ENCODE results near the gene DDAH1.
"Not testable (repeated sequence)": the region's sequence is repeated elsewhere in the genome, so short reads cannot be mapped to it uniquely, and the experiment has no call there.

Gene DDAH1

GRCh38 chr1:85356130-85356529 lies 108.8 kb downstream of the DDAH1 start:
- no peak for DNase-seq

GRCh38 chr1:85352055-85352454 lies 112.9 kb downstream of the DDAH1 start:
- no peak for DNase-seq

GRCh38 chr1:85351202-85351828 lies 113.6 kb downstream of the DDAH1 start:
- no peak for DNase-seq

GRCh38 chr1:85349224-85349623 lies 115.7 kb downstream of the DDAH1 start:
- DNase-seq, result no peak

- no peak for DNase-seq
Measured at GRCh38 chr1:85347908-85348307, 117.1 kb downstream of the DDAH1 start.

- not testable (repeated sequence) for DNase-seq
Measured at GRCh38 chr1:85347275-85347674, 117.7 kb downstream of the DDAH1 start.

- DNase-seq, result no peak
Measured at GRCh38 chr1:85344256-85344694, 120.7 kb downstream of the DDAH1 start.

- DNase-seq, result no peak
Measured at GRCh38 chr1:85343612-85344255, 121.2 kb downstream of the DDAH1 start.

- no peak for DNase-seq
Measured at GRCh38 chr1:85343213-85343611, 121.7 kb downstream of the DDAH1 start.

- DNase-seq, result no peak
Measured at GRCh38 chr1:85342207-85342606, 122.8 kb downstream of the DDAH1 start.

GRCh38 chr1:85340427-85340826 lies 124.5 kb downstream of the DDAH1 start:
- no peak for DNase-seq

GRCh38 chr1:85339656-85340399 lies 125.1 kb downstream of the DDAH1 start:
- DNase-seq, result no peak

- no peak for DNase-seq
Measured at GRCh38 chr1:85339089-85339488, 125.9 kb downstream of the DDAH1 start.

- DNase-seq, result no peak
Measured at GRCh38 chr1:85334962-85335361, 130.0 kb downstream of the DDAH1 start.

- no peak for DNase-seq
Measured at GRCh38 chr1:85333186-85333585, 131.8 kb downstream of the DDAH1 start.

GRCh38 chr1:85332575-85332974 lies 132.4 kb downstream of the DDAH1 start:
- DNase-seq, result no peak

- DNase-seq, result no peak
Measured at GRCh38 chr1:85330711-85331290, 134.2 kb downstream of the DDAH1 start.

GRCh38 chr1:85330214-85330631 lies 134.7 kb downstream of the DDAH1 start:
- DNase-seq, result no peak

GRCh38 chr1:85328713-85329397 lies 136.1 kb downstream of the DDAH1 start:
- DNase-seq, result no peak

- no peak for DNase-seq
Measured at GRCh38 chr1:85327759-85328158, 137.2 kb downstream of the DDAH1 start.

GRCh38 chr1:85326851-85327250 lies 138.1 kb downstream of the DDAH1 start:
- DNase-seq, result no peak

- DNase-seq, result no peak
Measured at GRCh38 chr1:85326336-85326735, 138.6 kb downstream of the DDAH1 start.

- no peak for DNase-seq
Measured at GRCh38 chr1:85325920-85326319, 139.0 kb downstream of the DDAH1 start.
